ENCODE results near the gene PRKCSH. TPM values are rescaled to one million over a fixed set of nuclear protein-coding genes. Genes with fewer than 3 reads are reported as not detected.
A peak's percentile ranks its signal among the peaks of the same experiment; 100 is the strongest.
"Not testable (repeated sequence)": the region's sequence is repeated elsewhere in the genome, so short reads cannot be mapped to it uniquely, and the experiment has no call there.

Gene PRKCSH
- total and polyA plus RNA-seq, 2 donors (not counting 1 experiment from before 2014, with no cell fraction given) = 259 to 402 TPM

DNA sequence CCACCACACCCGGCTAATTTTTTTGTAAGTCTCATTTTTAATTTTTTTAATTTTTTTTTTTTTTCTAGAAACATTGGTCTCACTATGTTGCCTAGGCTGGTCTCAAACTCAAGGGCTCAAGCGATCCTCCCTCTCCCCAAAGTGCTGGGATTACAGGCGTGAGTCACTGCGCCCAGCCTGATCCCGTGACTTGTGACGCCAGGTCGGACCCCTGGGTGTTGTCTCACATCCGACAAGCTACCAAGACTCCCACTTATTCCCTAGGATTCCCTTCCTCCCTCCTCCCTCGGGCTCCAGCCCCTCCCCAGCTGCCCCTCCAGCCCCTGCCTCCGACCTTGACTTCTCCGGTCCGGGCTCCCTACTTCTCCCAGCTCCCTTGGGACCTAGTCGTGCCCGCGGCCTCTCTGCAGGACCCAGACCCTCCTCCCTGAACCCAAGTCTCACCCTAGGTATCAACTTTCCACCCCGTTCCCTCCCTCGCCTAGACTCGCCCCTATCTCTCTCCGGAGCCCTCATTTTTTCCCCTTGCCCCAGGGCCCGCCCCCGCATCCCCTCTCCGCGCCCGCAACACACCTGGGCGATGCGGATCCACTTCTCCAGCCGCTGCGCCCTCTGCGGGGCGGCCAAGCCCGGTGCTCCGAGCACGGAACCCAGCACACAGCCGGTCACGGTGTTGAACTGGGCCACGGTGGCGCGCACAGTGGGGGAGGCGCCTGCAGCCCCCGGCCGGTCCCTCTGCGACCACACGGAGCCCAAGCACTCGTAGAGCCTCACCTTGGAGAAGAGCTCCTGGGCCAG is 29.4 kb upstream of the PRKCSH start:
- Histone ChIP-seq H3K4me3 (ENCODE audit: control extremely low read depth in 1 of 5, extremely low read depth in 1 of 5, insufficient read depth in 1 of 5, low read depth in 2 of 5, low read length in 4 of 5) (no peak overlapping the region), H3K4me1 (ENCODE audit: control insufficient read depth in 2 of 2, insufficient read depth in 2 of 2, low read length in 2 of 2) (peaks cover 5 to 7% of the 10 kb centered on the region in 2 donors), H3K9ac (ENCODE audit: low read length) (no peak overlapping the region), H3K27me3 (replicated peaks in 1 of 4; ENCODE audit: control extremely low read depth in 1 of 4, control insufficient read depth in 3 of 4, insufficient read depth in 4 of 4, low read length in 3 of 4) (peaks cover 0 to 26% (median 4%) of the 10 kb centered on the region in 4 experiments), H3K79me2 (ENCODE audit: control insufficient read depth, insufficient read depth, low read length) (no peaks in the 10 kb centered on the region), H4K20me1 (ENCODE audit: control insufficient read depth, insufficient read depth, low read length, poor library complexity, severe bottlenecking) (no peaks in the 10 kb centered on the region), H2AFZ (ENCODE audit: insufficient read depth, low read depth, low read length, poor library complexity, severe bottlenecking) (peak overlapping the region; percentile 5), H3K9me3 (ENCODE audit: control extremely low read depth in 1 of 3, control insufficient read depth in 2 of 3, insufficient read depth in 1 of 3, low read length in 2 of 3) (no peaks in the 10 kb centered on the region), H3K4me2 (replicated peaks; ENCODE audit: low read depth, low read length, poor library complexity, severe bottlenecking) (peak overlapping the region; percentile 58), H3K27ac (ENCODE audit: low read length in 2 of 2) (no peak overlapping the region), H3K36me3 (replicated peaks in 1 of 2; ENCODE audit: control extremely low read depth in 1 of 2, control insufficient read depth in 1 of 2, extremely low read depth in 1 of 2, insufficient read depth in 2 of 2, low read length in 1 of 2) (no peaks in the 10 kb centered on the region)
- 37% methylated on average over 42 of the region's 44 CpGs for WGBS (ENCODE audit: insufficient coverage)
- Mint-ChIP-seq H3K9me3 (ENCODE audit: insufficient read depth) (no peaks in the 10 kb centered on the region), H3K4me1 (peaks cover 3% of the 10 kb centered on the region), H3K27me3 (peaks cover 7% of the 10 kb centered on the region), H3K27ac (no peak overlapping the region), H3K4me3 (no peak overlapping the region)
- POLR2A ChIA-PET = interaction anchor here (0.5 to 1.0 kb wide), 2 partner anchors 15 to 191 kb away, joined by 3 to 4 read pairs; partner anchors contain the start of gene ZNF627
- ATAC-seq (ENCODE audit: low read depth) = peak; percentile 60
- intact Hi-C loops (cut with micrococcal nuclease) = no loop called here
- DNase-seq = peak; percentile 64
- TF ChIP-seq, protein P1, sequence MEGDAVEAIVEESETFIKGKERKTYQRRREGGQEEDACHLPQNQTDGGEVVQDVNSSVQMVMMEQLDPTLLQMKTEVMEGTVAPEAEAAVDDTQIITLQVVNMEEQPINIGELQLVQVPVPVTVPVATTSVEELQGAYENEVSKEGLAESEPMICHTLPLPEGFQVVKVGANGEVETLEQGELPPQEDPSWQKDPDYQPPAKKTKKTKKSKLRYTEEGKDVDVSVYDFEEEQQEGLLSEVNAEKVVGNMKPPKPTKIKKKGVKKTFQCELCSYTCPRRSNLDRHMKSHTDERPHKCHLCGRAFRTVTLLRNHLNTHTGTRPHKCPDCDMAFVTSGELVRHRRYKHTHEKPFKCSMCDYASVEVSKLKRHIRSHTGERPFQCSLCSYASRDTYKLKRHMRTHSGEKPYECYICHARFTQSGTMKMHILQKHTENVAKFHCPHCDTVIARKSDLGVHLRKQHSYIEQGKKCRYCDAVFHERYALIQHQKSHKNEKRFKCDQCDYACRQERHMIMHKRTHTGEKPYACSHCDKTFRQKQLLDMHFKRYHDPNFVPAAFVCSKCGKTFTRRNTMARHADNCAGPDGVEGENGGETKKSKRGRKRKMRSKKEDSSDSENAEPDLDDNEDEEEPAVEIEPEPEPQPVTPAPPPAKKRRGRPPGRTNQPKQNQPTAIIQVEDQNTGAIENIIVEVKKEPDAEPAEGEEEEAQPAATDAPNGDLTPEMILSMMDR (IDR thresholded peaks at IDR 0.05) = peak; percentile 22
- TF ChIP-seq EZH2 (IDR thresholded peaks at IDR 0.05; ENCODE audit: borderline replicate concordance, insufficient read depth, low read depth, low read length, poor library complexity, severe bottlenecking) = no peak
- CTCF ChIA-PET = interaction anchor here (0.5 to 2.9 kb wide), 11 partner anchors 13 to 1407 kb away, joined by 3 to 17 read pairs (median 4); partner anchors contain the start of genes RGL3 and SWSAP1

DNA sequence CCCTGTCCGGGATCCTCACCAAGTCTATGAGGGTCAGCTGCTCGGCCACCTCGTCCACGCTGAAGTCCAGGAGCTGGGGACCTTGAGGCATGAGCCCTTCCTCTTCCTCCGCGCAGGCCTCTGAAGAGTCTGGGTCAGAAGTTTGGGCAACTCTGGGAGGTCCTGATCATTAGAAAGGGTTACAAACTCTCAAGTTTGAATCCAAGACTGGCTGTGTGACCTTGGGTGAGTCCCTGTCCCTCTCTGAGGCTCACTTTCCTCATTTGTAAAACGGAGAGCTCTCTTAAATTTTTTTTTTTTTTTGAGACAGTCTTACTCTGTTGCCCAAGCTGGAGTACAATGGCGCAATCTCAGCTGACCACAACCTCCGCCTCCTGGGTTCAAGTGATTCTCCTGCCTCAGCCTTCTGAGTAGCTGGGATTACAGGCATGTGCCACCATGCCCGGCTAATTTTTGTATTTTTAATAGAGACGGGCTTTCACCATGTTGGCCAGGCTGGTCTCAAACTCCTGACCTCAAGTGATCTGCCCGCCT is 28.7 kb upstream of the PRKCSH start:
- H3K36me3 ChIP-seq (replicated peaks in 1 of 2; ENCODE audit: control extremely low read depth in 1 of 2, control insufficient read depth in 1 of 2, extremely low read depth in 1 of 2, insufficient read depth in 2 of 2, low read length in 1 of 2); H3K9me3 Mint-ChIP-seq (ENCODE audit: insufficient read depth); ATAC-seq (ENCODE audit: low read depth); H3K79me2 ChIP-seq (ENCODE audit: control insufficient read depth, insufficient read depth, low read length); H3K4me1 ChIP-seq (ENCODE audit: control insufficient read depth in 2 of 2, insufficient read depth in 2 of 2, low read length in 2 of 2); H3K9ac ChIP-seq (ENCODE audit: low read length); H3K9me3 ChIP-seq (ENCODE audit: control extremely low read depth in 1 of 3, control insufficient read depth in 2 of 3, insufficient read depth in 1 of 3, low read length in 2 of 3); H4K20me1 ChIP-seq (ENCODE audit: control insufficient read depth, insufficient read depth, low read length, poor library complexity, severe bottlenecking); H3K4me1 Mint-ChIP-seq; H3K4me3 Mint-ChIP-seq; H3K4me3 ChIP-seq (ENCODE audit: control extremely low read depth in 1 of 5, extremely low read depth in 1 of 5, insufficient read depth in 1 of 5, low read depth in 2 of 5, low read length in 4 of 5); DNase-seq; H3K27ac ChIP-seq (ENCODE audit: low read length in 2 of 2); H3K27me3 Mint-ChIP-seq; intact Hi-C loops (cut with micrococcal nuclease); H3K27ac Mint-ChIP-seq: not testable (repeated sequence)
- peak overlapping the region; percentile 5 for H2AFZ ChIP-seq (ENCODE audit: insufficient read depth, low read depth, low read length, poor library complexity, severe bottlenecking)
- 83% methylated on average over 11 of the region's 12 CpGs for WGBS (ENCODE audit: insufficient coverage)
- H3K4me2 ChIP-seq (replicated peaks; ENCODE audit: low read depth, low read length, poor library complexity, severe bottlenecking) = peak overlapping the region; percentile 58
- peaks cover 0 to 26% (median 5%) of the 10 kb centered on the region in 4 experiments for H3K27me3 ChIP-seq (replicated peaks in 1 of 4; ENCODE audit: control extremely low read depth in 1 of 4, control insufficient read depth in 3 of 4, insufficient read depth in 4 of 4, low read length in 3 of 4)
- POLR2A ChIA-PET = interaction anchor here (1.0 kb wide), 1 partner anchor 15 kb away, joined by 4 read pairs; no protein-coding TSS in a partner anchor
- CTCF ChIA-PET = interaction anchor here (0.6 to 2.9 kb wide), 11 partner anchors 12 to 1408 kb away, joined by 3 to 17 read pairs (median 4); partner anchors contain the start of genes RGL3 and SWSAP1
